Right atrium auricular region (tissue), 2 donors: Measurements from ENCODE around the gene DNAH11. TPM values are rescaled to one million over a fixed set of nuclear protein-coding genes. Genes with fewer than 3 reads are reported as not detected.

ENCODE experiments used
- DNase-seq: peaks from one replicate; pipeline ENCODE4 v3.0.0-alpha.2; 2019; ENCODE audit warnings: low spot score
- H3K27ac ChIP-seq, 2 donors: fragments of 200-600 bp; sonication (generic); 1 replicate in 1 of 2; 2 replicates in 1 of 2; pipeline ENCODE4 v1.5.1; 2016 to 2019
- H3K27me3 ChIP-seq, 2 donors: fragments of 200-600 bp; sonication (generic); one replicate each; pipeline versions ENCODE4 v1.5.1 to v1.6.0; 2017 to 2019
- H3K36me3 ChIP-seq: fragments of 200-600 bp; sonication (generic); one replicate; pipeline ENCODE4 v1.5.1; 2016
- H3K4me1 ChIP-seq, 2 donors: fragments of 200-600 bp; sonication (generic); one replicate each; pipeline versions ENCODE4 v1.5.1 to v1.6.0; 2017 to 2019
- H3K4me3 ChIP-seq, 2 donors: fragments of 200-600 bp; sonication (generic); 1 replicate in 1 of 2; 2 replicates in 1 of 2; pipeline ENCODE4 v1.5.1; 2017 to 2019; ENCODE audit warnings: mild to moderate bottlenecking in 1 of 2, moderate library complexity in 1 of 2
- H3K9me3 ChIP-seq, 2 donors: fragments of 200-600 bp; sonication (generic); one replicate each; pipeline ENCODE4 v1.5.1; 2019
- CTCF ChIP-seq, 2 donors: fragments of 200-600 bp; sonication (generic); IDR thresholded peaks; one replicate each; pipeline ENCODE4 v1.5.1; 2019; ENCODE audit warnings: antibody characterized with exemption in 2 of 2
- total RNA-seq, 2 donors: library from RNA; depleted of rRNA; stranded (reverse); fragments of >200 nt; gene quantifications; one replicate each; pipeline ENCODE4 v1.1.0, GENCODE V29; 2016

DNAH11 gene
- total RNA-seq, result 1 to 10 TPM; 2.8 to 3.5 TPM

GRCh38 chr7:21542891-21543527 lies at the start of gene DNAH11:
Gene DNAH11, plus strand, starts transcription at chr7:21543039. Its CDS starts 207 bp downstream, at chr7:21543246.
- Histone ChIP-seq H3K4me3 (peak within 1 kb of the TSS; percentile 50 to 52), H3K27ac (no peak within 1 kb of the TSS), H3K9me3 (no peaks in the 10 kb centered on the region), H3K36me3 (no peaks in the 10 kb centered on the region), H3K4me1 (peaks cover 0 to 15% of the 10 kb centered on the region in 2 donors), H3K27me3 (no peaks in the 10 kb centered on the region)
- no peak for DNase-seq
- no peak for TF ChIP-seq CTCF (IDR thresholded peaks at IDR 0.05)

- Histone ChIP-seq H3K27me3 (no peaks in the 10 kb centered on the region), H3K4me3 (no peak overlapping the region), H3K4me1 (no peaks in the 10 kb centered on the region), H3K9me3 (peaks cover 0 to 18% of the 10 kb centered on the region in 2 donors), H3K27ac (no peak overlapping the region), H3K36me3 (no peaks in the 10 kb centered on the region)
- no peak for TF ChIP-seq CTCF (IDR thresholded peaks at IDR 0.05)
- no peak for DNase-seq
Measured at GRCh38 chr7:21495731-21496130, 47.1 kb upstream of the DNAH11 start.

- H3K4me1 ChIP-seq, result no peaks in the 10 kb centered on the region
- no peaks in the 10 kb centered on the region for H3K27me3 ChIP-seq
- DNase-seq, result no peak
- no peaks in the 10 kb centered on the region for H3K36me3 ChIP-seq
- no peak for TF ChIP-seq CTCF (IDR thresholded peaks at IDR 0.05)
- no peak overlapping the region for H3K27ac ChIP-seq
- no peak overlapping the region for H3K4me3 ChIP-seq
- peaks cover 0 to 18% of the 10 kb centered on the region in 2 donors for H3K9me3 ChIP-seq
Measured at GRCh38 chr7:21497072-21497471, 45.8 kb upstream of the DNAH11 start.

GRCh38 chr7:21500117-21500832 lies 42.6 kb upstream of the DNAH11 start:
- Histone ChIP-seq H3K4me3 (no peak overlapping the region), H3K27ac (no peak overlapping the region), H3K36me3 (no peaks in the 10 kb centered on the region), H3K4me1 (no peaks in the 10 kb centered on the region), H3K9me3 (peaks cover 0 to 8% of the 10 kb centered on the region in 2 donors), H3K27me3 (no peaks in the 10 kb centered on the region)
- DNase-seq, result no peak
- no peak for TF ChIP-seq CTCF (IDR thresholded peaks at IDR 0.05)

- Histone ChIP-seq H3K27ac (no peak overlapping the region), H3K4me3 (no peak overlapping the region), H3K9me3 (no peaks in the 10 kb centered on the region)
Measured at GRCh38 chr7:21504021-21504420, 38.8 kb upstream of the DNAH11 start.

More at GRCh38 chr7:21504021-21504420, 38.8 kb upstream of the DNAH11 start:
- no peak for TF ChIP-seq CTCF (IDR thresholded peaks at IDR 0.05)
- no peak for DNase-seq
- no peaks in the 10 kb centered on the region for H3K36me3 ChIP-seq
- no peaks in the 10 kb centered on the region for H3K27me3 ChIP-seq
- no peaks in the 10 kb centered on the region for H3K4me1 ChIP-seq
